GM23338 (cell line): ENCODE measurements around the gene EVC2. TPM values are rescaled to one million over a fixed set of nuclear protein-coding genes. Genes with fewer than 3 reads are reported as not detected.

Experiments used
- ATAC-seq: fragments of 200-7000 bp; cut with Tn5 transposase; 3 replicates; pipeline ENCODE4 v1.9.1; 2020
- DNase-seq: peaks from one replicate; pipeline ENCODE4 v3.0.0-alpha.2; 2015; ENCODE audit warnings: low spot score
- H2AFZ ChIP-seq: fragments of 200-600 bp; sonication (generic); 2 replicates; pipeline ENCODE4 v1.8.0; 2016; ENCODE audit warnings: antibody characterized with exemption, mild to moderate bottlenecking, moderate library complexity
- H3F3A ChIP-seq: fragments of 200-600 bp; sonication (generic); replicated peaks from 2 replicates; pipeline ENCODE4 v1.8.0; 2017; ENCODE audit warnings: antibody characterized with exemption, mixed run types, low read depth
- H3K27ac ChIP-seq: fragments of 200-600 bp; sonication (generic); 2 replicates; pipeline ENCODE4 v1.6.1; 2016; ENCODE audit warnings: low read depth
- H3K27me3 ChIP-seq: fragments of 200-600 bp; sonication (generic); 2 replicates; pipeline ENCODE4 v1.8.0; 2016; ENCODE audit warnings: mild to moderate bottlenecking, mixed run types, moderate library complexity; ENCODE audit not compliant: insufficient read depth
- H3K36me3 ChIP-seq: fragments of 200-600 bp; sonication (generic); 2 replicates; pipeline ENCODE4 v1.8.0; 2016; ENCODE audit warnings: mild to moderate bottlenecking; ENCODE audit not compliant: insufficient read depth
- H3K4me1 ChIP-seq: fragments of 200-600 bp; sonication (generic); 2 replicates; pipeline ENCODE4 v1.8.0; 2016; ENCODE audit warnings: mild to moderate bottlenecking, moderate library complexity; ENCODE audit not compliant: insufficient read depth
- H3K4me2 ChIP-seq: fragments of 200-600 bp; sonication (generic); 2 replicates; pipeline ENCODE4 v1.7.1; 2017; ENCODE audit warnings: mixed run types
- H3K4me3 ChIP-seq: fragments of 200-600 bp; sonication (generic); 2 replicates; pipeline ENCODE4 v1.6.1; 2016; ENCODE audit warnings: mixed run types
- H3K79me2 ChIP-seq: fragments of 200-600 bp; sonication (generic); replicated peaks from 2 replicates; pipeline ENCODE4 v1.8.0; 2017; ENCODE audit warnings: mild to moderate bottlenecking; ENCODE audit not compliant: insufficient read depth
- H3K9me2 ChIP-seq: fragments of 200-600 bp; sonication (generic); 2 replicates; pipeline ENCODE4 v1.8.0; 2017; ENCODE audit not compliant: insufficient read depth
- H4K20me1 ChIP-seq: fragments of 200-600 bp; sonication (generic); replicated peaks from 2 replicates; pipeline ENCODE4 v1.8.0; 2017; ENCODE audit warnings: mild to moderate bottlenecking; ENCODE audit not compliant: insufficient read depth
- H3K27ac Mint-ChIP-seq: 2 replicates; pipeline ENCODE4 v1.8.0; 2020; ENCODE audit warnings: inconsistent platforms, mild to moderate bottlenecking, moderate library complexity, mixed read lengths
- H3K27me3 Mint-ChIP-seq: 3 replicates; pipeline ENCODE4 v1.8.0; 2022; ENCODE audit warnings: low read depth, mild to moderate bottlenecking, moderate library complexity, mixed read lengths, inconsistent platforms; ENCODE audit not compliant: insufficient read depth, poor library complexity
- H3K36me3 Mint-ChIP-seq: 3 replicates; pipeline ENCODE4 v1.8.0; 2021; ENCODE audit warnings: low read depth, mild to moderate bottlenecking, inconsistent platforms, moderate library complexity, mixed read lengths
- H3K4me1 Mint-ChIP-seq: 3 replicates; pipeline ENCODE4 v1.8.0; 2020; ENCODE audit warnings: mild to moderate bottlenecking, inconsistent platforms, mixed read lengths
- H3K4me3 Mint-ChIP-seq: 3 replicates; pipeline ENCODE4 v1.8.0; 2021; ENCODE audit warnings: moderate library complexity, mild to moderate bottlenecking, inconsistent platforms, mixed read lengths
- H3K9me3 Mint-ChIP-seq: 3 replicates; pipeline ENCODE4 v1.8.0; 2020; ENCODE audit warnings: moderate library complexity, mild to moderate bottlenecking, inconsistent platforms, mixed read lengths
- ETS1 ChIP-seq: IDR thresholded peaks from 2 replicates; pipeline ENCODE4 v1.6.1; 2016; ENCODE audit warnings: antibody characterized with exemption
- EZH2phosphoT487 ChIP-seq: fragments of 200-600 bp; sonication (generic); IDR thresholded peaks from one replicate; pipeline ENCODE4 v1.8.1; 2018; ENCODE audit warnings: antibody characterized with exemption; ENCODE audit not compliant: unreplicated experiment
- NANOG ChIP-seq: IDR thresholded peaks from 2 replicates; pipeline ENCODE4 v1.6.1; 2016; ENCODE audit warnings: antibody characterized with exemption, borderline replicate concordance
- POLR2AphosphoS5 ChIP-seq: IDR thresholded peaks from 2 replicates; pipeline ENCODE4 v1.6.1; 2016; ENCODE audit warnings: antibody characterized with exemption, low read depth
- REST ChIP-seq: IDR thresholded peaks from one replicate; pipeline ENCODE4 v1.6.1; 2018; ENCODE audit warnings: antibody characterized with exemption; ENCODE audit not compliant: unreplicated experiment
- STAT1 ChIP-seq: IDR thresholded peaks from one replicate; pipeline ENCODE4 v1.6.1; 2016; ENCODE audit warnings: antibody characterized with exemption; ENCODE audit not compliant: unreplicated experiment
- ZNF331 ChIP-seq: fragments of 250-450 bp; sonication (Bioruptor Pico); IDR thresholded peaks from 2 replicates; pipeline ENCODE4 v1.5.0; 2020; ENCODE audit warnings: low read depth, mild to moderate bottlenecking, moderate library complexity
- ZNF462 ChIP-seq: fragments of 250-450 bp; sonication (Bioruptor Pico); IDR thresholded peaks from 2 replicates; pipeline ENCODE4 v1.5.0; 2020; ENCODE audit warnings: mild to moderate bottlenecking, moderate library complexity
- polyA plus RNA-seq: library from polyadenylated mRNA; unstranded; fragments of >200 nt; fragmentation: Nextera tagmentation; extraction: Ambion mirVana; gene quantifications from 2 replicates; pipeline ENCODE4 v1.2.1, GENCODE V29; 2016
- total RNA-seq: library from RNA; depleted of rRNA; stranded (reverse); fragments of >200 nt; shearing (Covaris generic); gene quantifications from 2 replicates; pipeline ENCODE4 v1.2.3, GENCODE V29; 2014

EVC2 gene
- total and polyA plus RNA-seq, 2 experiments from 2014 or later: 3.4 to 11.5 TPM

- H3K4me1 ChIP-seq: no peaks in the 10 kb centered on the region
- peaks cover 10% of the 10 kb centered on the region for H3K27me3 Mint-ChIP-seq
- no peaks in the 10 kb centered on the region for H3K9me3 Mint-ChIP-seq
- no peak overlapping the region for H3K4me2 ChIP-seq
- H3K27ac Mint-ChIP-seq: no peak overlapping the region
- no peak overlapping the region for H3K4me3 ChIP-seq
- H3K4me3 Mint-ChIP-seq: no peak overlapping the region
- H4K20me1 ChIP-seq: no peaks in the 10 kb centered on the region
- no peaks in the 10 kb centered on the region for H3K27me3 ChIP-seq
- H3K36me3 ChIP-seq: no peaks in the 10 kb centered on the region; the same call in 1 of the 2 replicates
- no peak overlapping the region for H2AFZ ChIP-seq
- peaks cover 22% of the 10 kb centered on the region for H3K36me3 Mint-ChIP-seq
- H3K4me1 Mint-ChIP-seq: peaks cover 4% of the 10 kb centered on the region
- H3K27ac ChIP-seq: no peak overlapping the region
- H3F3A ChIP-seq: no peaks in the 10 kb centered on the region
- no peaks in the 10 kb centered on the region for H3K9me2 ChIP-seq
- no peak for TF ChIP-seq ZNF331 (CRISPR knock-in tag)
- no peak for TF ChIP-seq ZNF462 (CRISPR knock-in tag)
- no peak for TF ChIP-seq REST
- no peak for TF ChIP-seq STAT1
- no peak for TF ChIP-seq ETS1
- TF ChIP-seq EZH2phosphoT487: no peak
- TF ChIP-seq NANOG: no peak
- TF ChIP-seq POLR2AphosphoS5: no peak
- H3K79me2 ChIP-seq: no peaks in the 10 kb centered on the region
- no peak for ATAC-seq
- DNase-seq: no peak
Measured at GRCh38 chr4:5569451-5569850, 138.9 kb downstream of the EVC2 start.
